Measurements from ENCODE around the gene SYNE3.

The SYNE3 gene

GRCh38 chr14:95469134-95469481 is 47.3 kb downstream of the SYNE3 start:
- no peak for FAIRE-seq

- no peak for FAIRE-seq
Measured at GRCh38 chr14:95468448-95469133, 47.9 kb downstream of the SYNE3 start.

GRCh38 chr14:95467657-95468056 is 48.8 kb downstream of the SYNE3 start:
- FAIRE-seq: no peak

- no peak for FAIRE-seq
Measured at GRCh38 chr14:95467232-95467631, 49.2 kb downstream of the SYNE3 start.
